ENCODE results near the gene RGP1.

RGP1 gene

GRCh38 chr9:35789541-35789940 lies 40.5 kb downstream of the RGP1 start:
- TF ChIP-seq ZNF664 (tag by site-specific recombination; IDR thresholded peaks at IDR 0.05) (no peak), ZNF398 (tag by site-specific recombination; IDR thresholded peaks at IDR 0.05) (no peak), ZNF555 (tag by site-specific recombination; conservative IDR thresholded peaks at IDR 0.05) (no peak), ZNF501 (tag by site-specific recombination; IDR thresholded peaks at IDR 0.05) (no peak), ZBTB8A (tag by site-specific recombination; IDR thresholded peaks at IDR 0.05) (no peak), ZNF596 (tag by site-specific recombination; IDR thresholded peaks at IDR 0.05) (no peak), ZBTB10 (tag by site-specific recombination; IDR thresholded peaks at IDR 0.05) (no peak), PRDM1 (tag by site-specific recombination; IDR thresholded peaks at IDR 0.05) (no peak)
- ChIA-PET POLR2A (interaction anchor here (1.4 kb wide), 1 partner anchor 25 kb away, joined by 11 read pairs; the partner anchor contains the start of gene HINT2), CTCF (interaction anchor here (0.5 to 4.7 kb wide), 47 partner anchors 8 to 696 kb away, joined by 3 to 120 read pairs (median 6); partner anchors contain the start of genes FAM221B, HINT2, HRCT1 and SPAG8)
- no peak overlapping the region for H3K4me3 ChIP-seq (ENCODE audit: low read depth, low read length)
- no peaks in the 10 kb centered on the region for H3K4me1 ChIP-seq (ENCODE audit: control insufficient read depth, insufficient read depth, low read length)
- H3K27ac ChIP-seq (ENCODE audit: extremely low read depth, low read depth, low read length), result no peak overlapping the region
- H3K9me3 ChIP-seq (ENCODE audit: control insufficient read depth, insufficient read depth, low read depth, low read length), result no peaks in the 10 kb centered on the region
- peaks cover 0 to 13% of the 10 kb centered on the region in 2 experiments; a peak in 2 of 3 replicates for H3K36me3 ChIP-seq (ENCODE audit: control insufficient read depth in 2 of 2, insufficient read depth in 1 of 2, low read length in 2 of 2)

- Histone ChIP-seq H3K4me1 (ENCODE audit: control insufficient read depth, insufficient read depth, low read length) (no peaks in the 10 kb centered on the region), H3K9me3 (ENCODE audit: control insufficient read depth, insufficient read depth, low read depth, low read length) (no peaks in the 10 kb centered on the region), H3K27ac (ENCODE audit: extremely low read depth, low read depth, low read length) (no peak overlapping the region), H3K4me3 (ENCODE audit: low read depth, low read length) (no peak overlapping the region), H3K36me3 (ENCODE audit: control insufficient read depth in 2 of 2, insufficient read depth in 1 of 2, low read length in 2 of 2) (peaks cover 0 to 13% of the 10 kb centered on the region in 2 experiments; a peak in 2 of 3 replicates)
- ChIA-PET POLR2A (interaction anchor here (0.7 to 1.4 kb wide), 3 partner anchors 24 to 116 kb away, joined by 3 to 11 read pairs (median 5); partner anchors contain the start of genes HINT2 and HRCT1), CTCF (interaction anchor here (0.5 to 4.7 kb wide), 55 partner anchors 8 to 696 kb away, joined by 3 to 120 read pairs (median 6); partner anchors contain the start of genes FAM221B, HINT2, HRCT1 and SPAG8)
- TF ChIP-seq ZNF133 (tag by site-specific recombination; IDR thresholded peaks at IDR 0.05) (no peak), ZBTB10 (tag by site-specific recombination; IDR thresholded peaks at IDR 0.05) (no peak), ZNF423 (tag by site-specific recombination; IDR thresholded peaks at IDR 0.05) (no peak), ZFP41 (tag by site-specific recombination; IDR thresholded peaks at IDR 0.05; ENCODE audit: borderline replicate concordance) (no peak), ZXDB (tag by site-specific recombination; IDR thresholded peaks at IDR 0.05) (no peak), ZFP3 (tag by site-specific recombination; IDR thresholded peaks at IDR 0.05; ENCODE audit: low read depth) (no peak), ZIC2 (tag by site-specific recombination; IDR thresholded peaks at IDR 0.05) (no peak), SCRT1 (tag by site-specific recombination; IDR thresholded peaks at IDR 0.05; ENCODE audit: borderline replicate concordance) (no peak), ZBTB26 (tag by site-specific recombination; optimal IDR thresholded peaks at IDR 0.05) (no peak), SETDB1 (IDR thresholded peaks at IDR 0.05; ENCODE audit: insufficient read length, low read length) (no peak), ZNF580 (tag by site-specific recombination; IDR thresholded peaks at IDR 0.05) (no peak), ZNF184 (tag by site-specific recombination; IDR thresholded peaks at IDR 0.05) (no peak), ZNF664 (tag by site-specific recombination; IDR thresholded peaks at IDR 0.05) (no peak), WT1 (tag by site-specific recombination; IDR thresholded peaks at IDR 0.05) (no peak), BCL11A (tag by site-specific recombination; IDR thresholded peaks at IDR 0.05; ENCODE audit: low read depth) (no peak), ZBTB21 (tag by site-specific recombination; IDR thresholded peaks at IDR 0.05) (no peak), ZBTB7A (tag by site-specific recombination; IDR thresholded peaks at IDR 0.05; ENCODE audit: low read depth) (no peak)
Observed at GRCh38 chr9:35790025-35790384, 40.9 kb downstream of the RGP1 start.

Data from HEK293 (cell line).